ENCODE measurements around the gene ZMYM4. TPM values are rescaled to one million over a fixed set of nuclear protein-coding genes. Genes with fewer than 3 reads are reported as not detected.

ZMYM4 gene
- total RNA-seq, 6 donors from 2014 or later, result 17.6 to 47.1 (median 38.3) TPM

DNA sequence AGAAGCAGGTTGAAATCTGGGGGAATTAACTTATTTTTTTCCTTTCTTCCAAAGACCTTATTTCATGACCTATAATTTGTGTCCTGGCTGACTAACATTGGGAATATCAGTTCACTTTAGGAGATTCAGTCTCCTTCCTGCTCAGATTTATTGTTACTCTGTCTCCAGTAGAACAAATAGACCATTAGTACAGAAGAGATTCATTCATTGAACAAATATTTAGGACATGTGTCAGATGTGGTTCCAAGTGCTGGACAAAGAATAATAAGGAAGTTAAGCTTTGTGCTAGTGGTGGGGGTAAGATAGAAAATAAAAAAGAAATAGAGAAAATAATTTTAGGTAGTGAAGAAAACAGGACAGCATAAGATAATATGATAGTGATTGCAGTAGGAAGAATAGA, 20.3 kb downstream of the ZMYM4 start:
- H3K27me3 ChIP-seq, result no peaks in the 10 kb centered on the region
- peaks cover 0 to 22% (median 10%) of the 10 kb centered on the region in 4 donors for H3K4me1 ChIP-seq
- ATAC-seq (ENCODE audit: low FRiP score in 2 of 2) (peak in 1 of 2 donors; percentile 56), DNase-seq (no peak)
- H3K4me3 ChIP-seq, result no peak overlapping the region
- H3K36me3 ChIP-seq, result peaks cover 0 to 15% (median 0%) of the 10 kb centered on the region in 4 donors
- H3K27ac ChIP-seq, result no peak overlapping the region
- TF ChIP-seq POLR2AphosphoS5 (IDR thresholded peaks at IDR 0.05) (no peak), EP300 (IDR thresholded peaks at IDR 0.05) (no peak), POLR2A (IDR thresholded peaks at IDR 0.05) (no peak)
- TF ChIP-seq, protein P1, sequence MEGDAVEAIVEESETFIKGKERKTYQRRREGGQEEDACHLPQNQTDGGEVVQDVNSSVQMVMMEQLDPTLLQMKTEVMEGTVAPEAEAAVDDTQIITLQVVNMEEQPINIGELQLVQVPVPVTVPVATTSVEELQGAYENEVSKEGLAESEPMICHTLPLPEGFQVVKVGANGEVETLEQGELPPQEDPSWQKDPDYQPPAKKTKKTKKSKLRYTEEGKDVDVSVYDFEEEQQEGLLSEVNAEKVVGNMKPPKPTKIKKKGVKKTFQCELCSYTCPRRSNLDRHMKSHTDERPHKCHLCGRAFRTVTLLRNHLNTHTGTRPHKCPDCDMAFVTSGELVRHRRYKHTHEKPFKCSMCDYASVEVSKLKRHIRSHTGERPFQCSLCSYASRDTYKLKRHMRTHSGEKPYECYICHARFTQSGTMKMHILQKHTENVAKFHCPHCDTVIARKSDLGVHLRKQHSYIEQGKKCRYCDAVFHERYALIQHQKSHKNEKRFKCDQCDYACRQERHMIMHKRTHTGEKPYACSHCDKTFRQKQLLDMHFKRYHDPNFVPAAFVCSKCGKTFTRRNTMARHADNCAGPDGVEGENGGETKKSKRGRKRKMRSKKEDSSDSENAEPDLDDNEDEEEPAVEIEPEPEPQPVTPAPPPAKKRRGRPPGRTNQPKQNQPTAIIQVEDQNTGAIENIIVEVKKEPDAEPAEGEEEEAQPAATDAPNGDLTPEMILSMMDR (IDR thresholded peaks at IDR 0.05), result no peak
- H3K9me3 ChIP-seq, result no peaks in the 10 kb centered on the region

DNA sequence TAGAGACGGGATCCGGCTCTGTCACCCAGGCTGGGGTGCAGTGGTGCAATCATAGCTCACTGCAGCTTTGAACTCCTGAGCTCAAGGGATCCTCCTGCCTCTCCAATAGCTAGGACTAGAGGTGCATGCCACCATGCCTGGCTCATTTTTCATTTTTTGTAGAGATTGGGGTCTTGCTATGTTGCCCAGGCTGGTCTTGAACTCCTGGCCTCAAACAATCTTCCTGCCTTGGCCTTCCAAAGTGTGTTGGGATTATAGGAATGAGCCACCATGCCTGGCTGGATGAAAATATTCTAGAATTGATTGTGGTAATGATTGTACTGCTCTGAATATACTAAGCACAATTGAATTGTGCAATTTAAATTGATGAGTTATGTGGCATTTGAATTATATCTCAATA, 21.9 kb downstream of the ZMYM4 start:
- WGBS, 2 donors, result 79 to 80% methylated on average over 2 of the region's 2 CpGs
- no peak for ATAC-seq (ENCODE audit: low FRiP score in 2 of 2)

DNA sequence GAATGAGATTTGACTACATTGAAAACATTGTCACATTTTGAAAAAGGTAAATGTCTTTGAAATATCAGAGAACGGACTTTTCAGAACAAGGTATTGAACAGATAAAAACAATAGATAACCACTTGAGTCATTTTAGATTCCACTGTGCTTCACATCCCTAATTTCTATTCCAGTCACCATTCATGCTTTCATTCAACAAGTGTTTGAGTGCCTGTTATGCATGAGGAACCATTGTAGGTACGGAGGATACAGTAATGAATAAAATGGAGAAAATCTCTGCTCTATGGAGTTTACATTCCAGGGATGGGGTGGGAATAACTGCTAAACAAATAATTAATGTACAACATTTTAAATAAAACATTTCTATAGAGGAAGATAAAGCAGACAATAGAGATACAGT, 26.3 kb downstream of the ZMYM4 start:
- H3K4me1 ChIP-seq, result peaks cover 3 to 9% (median 8%) of the 10 kb centered on the region in 4 donors
- no peak overlapping the region for H3K27ac ChIP-seq
- peaks cover 0 to 30% (median 0%) of the 10 kb centered on the region in 4 donors for H3K36me3 ChIP-seq
- DNase-seq (no peak), ATAC-seq (ENCODE audit: low FRiP score in 2 of 2) (no peak)
- TF ChIP-seq POLR2A (IDR thresholded peaks at IDR 0.05) (no peak), POLR2AphosphoS5 (IDR thresholded peaks at IDR 0.05) (no peak), EP300 (IDR thresholded peaks at IDR 0.05) (no peak)
- TF ChIP-seq, protein P1 (IDR thresholded peaks at IDR 0.05), result no peak
- 95 to 97% methylated on average over 2 of the region's 2 CpGs for WGBS, 2 donors
- H3K4me3 ChIP-seq, result no peak overlapping the region
- no peaks in the 10 kb centered on the region for H3K27me3 ChIP-seq
- no peaks in the 10 kb centered on the region for H3K9me3 ChIP-seq

More for the DNA sequence above, 21.9 kb downstream of the ZMYM4 start:
- Histone ChIP-seq H3K27me3 (no peaks in the 10 kb centered on the region), H3K4me3 (no peak overlapping the region), H3K27ac (no peak overlapping the region), H3K9me3 (no peaks in the 10 kb centered on the region), H3K4me1 (peaks cover 0 to 22% (median 10%) of the 10 kb centered on the region in 4 donors), H3K36me3 (peaks cover 0 to 18% (median 0%) of the 10 kb centered on the region in 4 donors)
- no peak for TF ChIP-seq POLR2AphosphoS5 (IDR thresholded peaks at IDR 0.05)
- TF ChIP-seq, protein P1 (IDR thresholded peaks at IDR 0.05), result no peak
- DNase-seq, result no peak

DNA sequence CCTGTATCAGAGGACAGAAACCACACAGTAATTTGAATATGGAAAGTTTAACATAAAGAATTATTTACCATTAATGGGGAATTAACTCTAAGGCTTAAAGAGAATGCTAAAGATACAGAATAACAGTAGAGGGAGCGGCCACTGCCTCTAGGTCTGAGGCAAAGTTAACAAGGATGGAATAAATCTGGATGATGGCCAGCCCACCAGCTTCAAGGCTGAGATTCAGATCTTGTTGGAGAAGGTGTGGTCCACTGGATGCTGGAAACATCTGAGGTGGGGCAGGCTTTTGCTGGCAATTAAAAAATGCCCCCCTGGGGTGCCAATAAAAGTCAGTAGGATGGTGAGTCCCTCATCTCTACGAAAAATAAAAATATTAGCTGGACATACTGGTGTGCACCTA, 29.4 kb downstream of the ZMYM4 start:
- no peak for DNase-seq
- H3K27ac ChIP-seq, result no peak overlapping the region
- no peak for TF ChIP-seq EP300 (IDR thresholded peaks at IDR 0.05)
- TF ChIP-seq POLR2A (IDR thresholded peaks at IDR 0.05), result no peak
- no peak for TF ChIP-seq POLR2AphosphoS5 (IDR thresholded peaks at IDR 0.05)
- TF ChIP-seq, protein P1 (IDR thresholded peaks at IDR 0.05), result no peak

DNA sequence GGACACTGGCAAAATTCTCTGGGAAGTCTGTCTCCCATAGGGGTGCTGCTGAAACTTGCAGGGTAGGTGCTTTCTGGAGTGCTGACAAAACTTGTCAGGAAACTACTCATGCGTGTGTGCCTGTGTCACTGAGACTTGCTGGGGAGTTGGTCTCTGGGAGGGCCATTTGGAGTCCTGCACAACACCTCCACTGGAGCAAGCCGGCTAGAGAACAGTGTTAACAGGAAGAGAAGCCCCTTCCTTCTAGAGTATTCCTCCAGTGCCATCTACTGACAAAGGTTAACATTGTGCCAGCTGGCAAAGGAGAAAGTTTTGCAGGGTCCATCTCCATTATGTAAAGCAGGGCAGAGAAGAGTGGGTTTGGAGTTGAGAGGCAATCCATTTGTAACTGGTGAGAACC, 30.0 kb downstream of the ZMYM4 start:
- no peak overlapping the region for H3K4me3 ChIP-seq
- H3K9me3 ChIP-seq, result no peaks in the 10 kb centered on the region
- no peak for TF ChIP-seq EP300 (IDR thresholded peaks at IDR 0.05)
- TF ChIP-seq POLR2AphosphoS5 (IDR thresholded peaks at IDR 0.05), result no peak
- TF ChIP-seq, protein P1 (IDR thresholded peaks at IDR 0.05), result peak in 4 of 6 experiments; percentile 24 to 48 (median 40)
- TF ChIP-seq POLR2A (IDR thresholded peaks at IDR 0.05), result no peak
- H3K4me1 ChIP-seq, result peaks cover 3 to 9% (median 8%) of the 10 kb centered on the region in 4 donors
- peak in 1 of 2 donors; percentile 34 for DNase-seq
- H3K27ac ChIP-seq, result no peak overlapping the region
- ATAC-seq (ENCODE audit: low FRiP score in 2 of 2), result peak; percentile 78 to 81
- WGBS, 2 donors, result 8 to 30% methylated on average over 2 of the region's 2 CpGs
- no peaks in the 10 kb centered on the region for H3K27me3 ChIP-seq
- peaks cover 0 to 23% (median 0%) of the 10 kb centered on the region in 4 donors for H3K36me3 ChIP-seq

More for the DNA sequence above, 29.4 kb downstream of the ZMYM4 start:
- Histone ChIP-seq H3K4me1 (peaks cover 3 to 9% (median 8%) of the 10 kb centered on the region in 4 donors), H3K36me3 (peaks cover 0 to 28% (median 0%) of the 10 kb centered on the region in 4 donors), H3K27me3 (no peaks in the 10 kb centered on the region), H3K4me3 (no peak overlapping the region), H3K9me3 (no peaks in the 10 kb centered on the region)
- 77 to 94% methylated on average over 2 of the region's 2 CpGs for WGBS, 2 donors
- ATAC-seq (ENCODE audit: low FRiP score in 2 of 2), result no peak

Measured in upper lobe of left lung (tissue), 6 donors.